HCT116 (cell line): Measurements from ENCODE around the gene FTSJ3. TPM values are rescaled to one million over a fixed set of nuclear protein-coding genes. Genes with fewer than 3 reads are reported as not detected.

Source experiments
- ATAC-seq: fragments of 200-7000 bp; cut with Tn5 transposase; 2 replicates; pipeline ENCODE4 v1.9.1; 2020; ENCODE audit warnings: mild to moderate bottlenecking, moderate library complexity
- BruUV-seq: library from RNA; stranded (reverse); fragments of 400-500 nt; replicated peaks from 2 replicates; lab custom pipeline; 2021; lab: Mats Ljungman, UMichigan
- CTCF ChIA-PET: fragments of 300-600 bp; sonication (Branson Sonifier 250); formaldehyde crosslinking; loops from one replicate; lab custom pipeline; 2021; ENCODE audit warnings: antibody characterized with exemption; lab: Charles Lee
- POLR2A ChIA-PET: fragments of 300-600, 350-600 bp; sonication (Branson Sonifier 250); formaldehyde crosslinking; loops from one replicate; lab custom pipeline; 2021; ENCODE audit warnings: antibody characterized with exemption; lab: Charles Lee
- RAD21 ChIA-PET, 2 experiments: fragments of 300-600 bp; sonication (Branson Sonifier 250); formaldehyde crosslinking; loops; one replicate each; lab custom pipeline; 2023; ENCODE audit warnings: low total read pairs in 2 of 2; ENCODE audit not compliant: uncharacterized antibody in 2 of 2, unreplicated experiment in 2 of 2, low non-redundant PET in 1 of 2; lab: Charles Lee
- DNase-seq: peaks from one replicate; pipeline ENCODE4 v3.0.0-alpha.2; 2010; ENCODE audit warnings: low read depth, low spot score
- H2AFZ ChIP-seq: fragments of 200-600 bp; shearing (Covaris generic), sonication (generic); 2 replicates; pipeline ENCODE4 v1.6.1; 2017; ENCODE audit warnings: low read depth, mixed run types, mixed read lengths, antibody characterized with exemption, low read length; ENCODE audit not compliant: poor library complexity, severe bottlenecking
- H3K27ac ChIP-seq: 2 replicates; pipeline ENCODE4 v1.5.1; 2012; ENCODE audit warnings: low read depth, low read length
- H3K27me3 ChIP-seq: fragments of 200-600 bp; sonication (generic); 2 replicates; pipeline ENCODE4 v1.6.1; 2016; ENCODE audit warnings: mixed run types, low read length, mixed read lengths; ENCODE audit not compliant: insufficient read depth
- H3K36me3 ChIP-seq, 2 experiments: fragments of 200-500 bp in 1 of 2; fragments of 200-600 bp in 1 of 2; sonication (Bioruptor generic) in 1 of 2; sonication (generic) in 1 of 2; 2 replicates each; pipeline versions ENCODE4 v1.5.1 to v1.6.1; 2014 to 2016; ENCODE audit warnings: low read length in 2 of 2, inconsistent platforms in 1 of 2, mixed read lengths in 1 of 2, mixed run types in 1 of 2; ENCODE audit not compliant: insufficient read depth in 2 of 2, control insufficient read depth in 1 of 2
- H3K4me1 ChIP-seq, 2 experiments: fragments of 200-600 bp in 1 of 2; sonication (generic) in 1 of 2; 2 replicates each; pipeline versions ENCODE4 v1.5.1 to v1.6.1; 2012 to 2017; ENCODE audit warnings: low read length in 2 of 2, inconsistent platforms in 1 of 2, mild to moderate bottlenecking in 1 of 2, mixed read lengths in 1 of 2, mixed run types in 1 of 2, moderate library complexity in 1 of 2; ENCODE audit not compliant: insufficient read depth in 2 of 2, control insufficient read depth in 1 of 2
- H3K4me2 ChIP-seq: fragments of 200-600 bp; sonication (generic); 2 replicates; pipeline ENCODE4 v1.6.1; 2017; ENCODE audit warnings: mixed run types, low read length, mixed read lengths
- H3K4me3 ChIP-seq, 2 experiments: fragments of 200-600 bp in 1 of 2; sonication (generic) in 1 of 2; replicated peaks in 1 of 2; 2 replicates each; pipeline ENCODE4 v1.5.1; 2011 to 2016; ENCODE audit warnings: low read length in 2 of 2, control low read depth in 1 of 2, low read depth in 1 of 2, mild to moderate bottlenecking in 1 of 2, mixed read lengths in 1 of 2, mixed run types in 1 of 2
- H3K79me2 ChIP-seq: fragments of 200-600 bp; sonication (generic); 2 replicates; pipeline ENCODE4 v1.6.1; 2017; ENCODE audit warnings: mild to moderate bottlenecking, mixed run types, low read length, moderate library complexity, mixed read lengths; ENCODE audit not compliant: insufficient read depth
- H3K9ac ChIP-seq: fragments of 200-600 bp; sonication (generic); 2 replicates; pipeline ENCODE4 v1.6.1; 2016; ENCODE audit warnings: low read length, mixed read lengths
- H3K9me2 ChIP-seq: fragments of 200-600 bp; sonication (generic), shearing (Covaris generic); 2 replicates; pipeline ENCODE4 v1.6.1; 2017; ENCODE audit warnings: mixed run types, mild to moderate bottlenecking, moderate library complexity; ENCODE audit not compliant: insufficient read depth
- H3K9me3 ChIP-seq, 2 experiments: fragments of 200-500 bp in 1 of 2; fragments of 200-600 bp in 1 of 2; sonication (Bioruptor generic) in 1 of 2; sonication (generic) in 1 of 2; 2 replicates each; pipeline ENCODE4 v1.6.1; 2014 to 2017; ENCODE audit warnings: low read length in 2 of 2, mixed read lengths in 2 of 2, inconsistent platforms in 1 of 2, low read depth in 1 of 2, mild to moderate bottlenecking in 1 of 2, mixed run types in 1 of 2, moderate library complexity in 1 of 2; ENCODE audit not compliant: control insufficient read depth in 1 of 2, insufficient read depth in 1 of 2
- H4K20me1 ChIP-seq: fragments of 200-600 bp; sonication (generic), shearing (Covaris generic); 2 replicates; pipeline ENCODE4 v1.6.1; 2017; ENCODE audit warnings: mixed run types, mild to moderate bottlenecking, moderate library complexity; ENCODE audit not compliant: insufficient read depth
- CEBPB ChIP-seq: IDR thresholded peaks from 2 replicates; pipeline ENCODE4 v1.6.1; 2012; ENCODE audit warnings: low read depth
- EZH2 ChIP-seq: fragments of 200-600 bp; sonication (generic); IDR thresholded peaks from 2 replicates; pipeline ENCODE4 v1.6.1; 2017; ENCODE audit warnings: antibody characterized with exemption, mixed run types
- JUND ChIP-seq: IDR thresholded peaks from 2 replicates; pipeline ENCODE4 v1.6.1; 2012
- POLR2A ChIP-seq: IDR thresholded peaks from 2 replicates; pipeline ENCODE4 v1.7.0; 2011; ENCODE audit warnings: borderline replicate concordance; ENCODE audit not compliant: insufficient read depth, insufficient read length; ENCODE audit errors: extremely low read depth
- SIN3A ChIP-seq: IDR thresholded peaks from 2 replicates; pipeline ENCODE4 v1.6.1; 2012; ENCODE audit warnings: low read depth
- SP1 ChIP-seq: IDR thresholded peaks from 2 replicates; pipeline ENCODE4 v1.6.1; 2012; ENCODE audit warnings: low read depth
- intact Hi-C: fragments of 100-400 bp; cut with micrococcal nuclease; formaldehyde crosslinking; loops from 2 replicates; pipeline ENCODE4 v1.10.0; 2022
- total RNA-seq: library from RNA; stranded (reverse); gene quantifications from one replicate; pipeline ENCODE4 v1.2.1, GENCODE V29; 2021; ENCODE audit not compliant: unreplicated experiment
- TF ChIP-seq, protein P1 (sequence below): IDR thresholded peaks from 2 replicates; pipeline ENCODE4 v1.6.1; 2012
- TF ChIP-seq, protein P2 (sequence below): IDR thresholded peaks from 2 replicates; pipeline ENCODE4 v1.6.1; 2012

The FTSJ3 gene
- total RNA-seq, 1 experiment from 2014 or later: 70.9 TPM

DNA sequence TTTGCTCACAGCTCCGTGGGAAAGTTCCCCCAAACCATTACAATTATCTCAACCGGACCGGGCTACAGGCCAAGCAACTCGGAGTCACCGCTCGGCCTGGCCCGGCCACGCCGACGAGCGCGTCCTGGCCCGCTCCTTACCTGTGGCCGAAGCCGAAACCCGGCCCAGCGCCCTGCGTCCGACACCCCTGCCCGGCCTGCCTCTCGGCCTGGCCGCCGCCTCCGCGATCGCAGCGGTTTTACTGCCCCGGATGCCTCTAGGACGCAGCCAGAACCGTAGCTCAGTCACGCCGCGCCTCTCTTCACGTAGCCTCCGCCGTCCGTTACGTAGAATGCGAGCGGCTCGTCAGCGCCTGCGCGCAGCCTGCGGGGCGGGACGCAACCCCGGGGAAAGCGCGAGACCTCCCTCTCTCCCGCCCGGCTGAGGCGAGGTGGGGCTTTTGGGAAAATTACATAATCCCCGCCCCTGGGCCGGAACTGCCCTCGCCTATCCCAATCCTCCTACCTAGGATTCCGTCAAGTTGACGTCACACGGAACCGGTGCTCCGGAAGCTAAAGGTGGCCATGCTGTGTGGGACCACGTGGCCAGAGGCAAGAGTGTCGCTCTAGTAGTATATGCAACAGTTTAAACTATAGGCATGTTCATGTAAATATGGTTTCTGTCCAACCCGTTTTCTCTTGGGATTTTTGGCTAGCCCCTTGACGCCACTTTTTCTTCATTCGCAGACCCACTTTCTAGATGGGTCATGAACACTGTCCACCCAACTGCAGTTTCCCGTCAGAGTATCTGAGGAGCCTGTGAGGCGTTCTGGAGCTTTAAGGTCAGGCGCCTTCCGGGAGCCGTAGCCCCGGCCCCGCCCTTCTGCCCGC, 54.0 kb downstream of the FTSJ3 start, which contains the start of gene CCDC47 (continued):
- TF ChIP-seq, protein P1, sequence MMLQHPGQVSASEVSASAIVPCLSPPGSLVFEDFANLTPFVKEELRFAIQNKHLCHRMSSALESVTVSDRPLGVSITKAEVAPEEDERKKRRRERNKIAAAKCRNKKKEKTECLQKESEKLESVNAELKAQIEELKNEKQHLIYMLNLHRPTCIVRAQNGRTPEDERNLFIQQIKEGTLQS: no peak
- TF ChIP-seq, protein P2, sequence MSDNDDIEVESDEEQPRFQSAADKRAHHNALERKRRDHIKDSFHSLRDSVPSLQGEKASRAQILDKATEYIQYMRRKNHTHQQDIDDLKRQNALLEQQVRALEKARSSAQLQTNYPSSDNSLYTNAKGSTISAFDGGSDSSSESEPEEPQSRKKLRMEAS: peak; percentile 100
- TF ChIP-seq JUND (no peak), CEBPB (peak; percentile 88; the same call in 1 of the 2 replicates), POLR2A (peak; percentile 69), EZH2 (no peak)
- TF ChIP-seq, all 23 proteins: peak for 14

DNA sequence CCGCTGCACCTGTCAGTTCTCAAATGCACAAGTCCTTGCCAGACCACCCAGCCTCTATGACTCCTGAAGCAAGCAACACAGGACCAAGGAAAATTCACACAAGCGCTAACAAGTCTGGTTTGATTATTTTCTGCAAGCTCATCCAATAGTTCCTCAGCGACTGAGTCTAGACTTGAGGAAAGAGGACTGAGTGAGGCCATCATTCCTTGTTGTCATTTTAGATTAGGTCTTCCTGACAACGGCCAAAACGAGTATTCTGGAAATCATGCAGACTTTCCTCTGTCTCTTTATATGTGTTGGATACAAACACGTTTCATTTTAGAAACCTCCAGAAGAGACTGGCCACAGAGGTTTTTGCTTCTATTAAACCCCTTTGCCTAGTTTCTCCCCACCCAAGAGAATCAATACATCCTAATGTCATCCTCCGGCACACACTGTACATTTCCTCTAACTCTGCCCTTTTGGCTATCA, 54.6 kb downstream of the FTSJ3 start:
- Histone ChIP-seq H3K27ac (peak overlapping the region; percentile 91), H3K9me3 (no peaks in the 10 kb centered on the region), H2AFZ (no peak overlapping the region), H3K9ac (peak overlapping the region; percentile 94), H3K4me3 (peak overlapping the region; percentile 81 to 83), H3K9me2 (no peaks in the 10 kb centered on the region), H3K4me1 (peaks cover 15 to 29% of the 10 kb centered on the region in 2 experiments), H4K20me1 (peaks cover 16% of the 10 kb centered on the region; the same call in 1 of the 2 replicates), H3K27me3 (no peaks in the 10 kb centered on the region), H3K4me2 (peak overlapping the region; percentile 84), H3K79me2 (peaks cover 94% of the 10 kb centered on the region), H3K36me3 (peaks cover 6 to 20% of the 10 kb centered on the region in 2 experiments; a peak in 2 of 4 replicates)
- ChIA-PET POLR2A (interaction anchor here (1.2 to 2.7 kb wide), 11 partner anchors 8 to 312 kb away, joined by 3 to 42 read pairs (median 13); partner anchors contain the start of genes FTSJ3 and PSMC5), RAD21 (no interaction called here), CTCF (interaction anchor here (1.0 kb wide), 1 partner anchor 62 kb away, joined by 3 read pairs; no protein-coding TSS in a partner anchor)
- DNase-seq (no peak), ATAC-seq (no peak)
- intact Hi-C loops: loop anchor here (1.0 to 2.0 kb wide), 3 partner anchors 32 to 70 kb away; partner anchors contain the start of genes FTSJ3, PSMC5, SMARCD2 and STRADA
- TSS peak; percentile 81 for BruUV-seq
- no peak for TF ChIP-seq SP1
- no peak for TF ChIP-seq SIN3A

Other genes with a start within 250 kb of the FTSJ3 start
- gene TACO1, start 226.8 kb downstream of the FTSJ3 start, total RNA-seq: 39.6 TPM
- 18.5 TPM for gene MAP3K3, start 205.2 kb downstream of the FTSJ3 start, total RNA-seq
- gene LIMD2, start 127.5 kb downstream of the FTSJ3 start, total RNA-seq: 8.4 TPM
- gene STRADA, start 85.9 kb downstream of the FTSJ3 start, total RNA-seq: 38.0 TPM
- gene CCDC47, start 54.1 kb downstream of the FTSJ3 start, total RNA-seq: 117 TPM
- gene DDX42, start 53.5 kb downstream of the FTSJ3 start, total RNA-seq: 174 TPM
- gene PSMC5, start 232 bp downstream of the FTSJ3 start, total RNA-seq: 193 TPM
- 168 TPM for gene SMARCD2, start 15.0 kb upstream of the FTSJ3 start, total RNA-seq
- gene CSH2, start 46.0 kb upstream of the FTSJ3 start, total RNA-seq: not detected
- not detected for gene GH2, start 54.3 kb upstream of the FTSJ3 start, total RNA-seq
- gene CSH1, start 68.9 kb upstream of the FTSJ3 start, total RNA-seq: not detected
- not detected for gene CSHL1, start 83.6 kb upstream of the FTSJ3 start, total RNA-seq
- not detected for gene GH1, start 91.2 kb upstream of the FTSJ3 start, total RNA-seq
- gene CD79B, start 104.7 kb upstream of the FTSJ3 start, total RNA-seq: 0.59 TPM
- gene SCN4A, start 145.3 kb upstream of the FTSJ3 start, total RNA-seq: 2.7 TPM
- not detected for gene PRR29, start 170.7 kb upstream of the FTSJ3 start, total RNA-seq
- 0.61 TPM for gene ICAM2, start 193.0 kb upstream of the FTSJ3 start, total RNA-seq